CD14-positive monocyte (primary cell): Measurements from ENCODE around the gene FBXW7. TPM values are rescaled to one million over a fixed set of nuclear protein-coding genes. Genes with fewer than 3 reads are reported as not detected.
A peak's percentile ranks its signal among the peaks of the same experiment; 100 is the strongest.

Source experiments
- DNase-seq, 3 donors: peaks; one replicate each; pipeline ENCODE4 v3.0.0-alpha.2; 2011 to 2022
- H2AFZ ChIP-seq: 2 replicates; pipeline ENCODE4 v1.6.0; 2012; ENCODE audit warnings: mild to moderate bottlenecking, low read depth, low read length, inconsistent platforms; ENCODE audit not compliant: insufficient read depth, poor library complexity, severe bottlenecking
- H3K27ac ChIP-seq, 2 donors: 1 replicate in 1 of 2; 2 replicates in 1 of 2; pipeline ENCODE4 v1.5.1; 2012 to 2013; ENCODE audit warnings: low read length in 2 of 2, control low read depth in 1 of 2, inconsistent platforms in 1 of 2, low read depth in 1 of 2, mild to moderate bottlenecking in 1 of 2
- H3K27me3 ChIP-seq, 2 donors: one replicate each; pipeline versions ENCODE4 v1.6.0 to v1.6.1; 2011 to 2013; ENCODE audit warnings: low read length in 2 of 2; ENCODE audit not compliant: control insufficient read depth in 2 of 2, insufficient read depth in 2 of 2
- H3K36me3 ChIP-seq, 2 donors: replicated peaks in 1 of 2; 1 replicate in 1 of 2; 2 replicates in 1 of 2; pipeline versions ENCODE4 v1.5.1 to v1.6.1; 2012 to 2013; ENCODE audit warnings: low read length in 2 of 2, control low read depth in 1 of 2, inconsistent platforms in 1 of 2, mild to moderate bottlenecking in 1 of 2; ENCODE audit not compliant: insufficient read depth in 2 of 2, control insufficient read depth in 1 of 2
- H3K4me1 ChIP-seq, 2 donors: 1 replicate in 1 of 2; 2 replicates in 1 of 2; pipeline versions ENCODE4 v1.5.1 to v1.6.1; 2012 to 2013; ENCODE audit warnings: low read length in 2 of 2, control low read depth in 1 of 2, inconsistent platforms in 1 of 2, mild to moderate bottlenecking in 1 of 2, moderate library complexity in 1 of 2; ENCODE audit not compliant: insufficient read depth in 2 of 2, control insufficient read depth in 1 of 2
- H3K4me2 ChIP-seq: replicated peaks from 2 replicates; pipeline ENCODE3; 2012; ENCODE audit warnings: low read length, moderate library complexity, mild to moderate bottlenecking; ENCODE audit not compliant: poor library complexity, severe bottlenecking; ENCODE audit errors: extremely low read depth
- H3K4me3 ChIP-seq, 3 experiments: fragments of 200-600 bp in 1 of 3; sonication (generic) in 1 of 3; replicated peaks in 1 of 3; 1 replicate in 2 of 3; 2 replicates in 1 of 3; pipeline ENCODE4 v1.5.1; 2011 to 2013; ENCODE audit warnings: low read length in 3 of 3, mild to moderate bottlenecking in 3 of 3, control low read depth in 2 of 3, low read depth in 2 of 3, inconsistent platforms in 1 of 3, moderate library complexity in 1 of 3
- H3K79me2 ChIP-seq: 2 replicates; pipeline ENCODE4 v1.6.0; 2012; ENCODE audit warnings: mild to moderate bottlenecking, control low read depth, inconsistent platforms, low read length, moderate library complexity; ENCODE audit not compliant: insufficient read depth
- H3K9ac ChIP-seq: 2 replicates; pipeline ENCODE4 v1.6.0; 2017; ENCODE audit warnings: low read length, mild to moderate bottlenecking; ENCODE audit not compliant: insufficient read depth, poor library complexity, severe bottlenecking
- H3K9me3 ChIP-seq, 2 donors: replicated peaks in 1 of 2; 1 replicate in 1 of 2; 2 replicates in 1 of 2; pipeline versions ENCODE4 v1.5.1 to v1.6.1; 2012 to 2013; ENCODE audit warnings: low read length in 2 of 2, control low read depth in 1 of 2; ENCODE audit not compliant: control insufficient read depth in 1 of 2, insufficient read depth in 1 of 2
- H4K20me1 ChIP-seq: 2 replicates; pipeline ENCODE4 v1.6.0; 2012; ENCODE audit warnings: mild to moderate bottlenecking, low read length, control low read depth, moderate library complexity; ENCODE audit not compliant: insufficient read depth
- H3K27ac Mint-ChIP-seq, 7 donors: one replicate each; pipeline ENCODE4 v1.8.0; 2020; ENCODE audit warnings: mild to moderate bottlenecking in 7 of 7, mixed read lengths in 7 of 7, moderate library complexity in 6 of 7, inconsistent platforms in 2 of 7
- H3K27me3 Mint-ChIP-seq, 3 donors: one replicate each; pipeline ENCODE4 v1.8.0; 2021 to 2022; ENCODE audit warnings: low read depth in 3 of 3, mild to moderate bottlenecking in 3 of 3, mixed read lengths in 3 of 3, moderate library complexity in 3 of 3, inconsistent platforms in 1 of 3
- H3K36me3 Mint-ChIP-seq, 2 donors: one replicate each; pipeline ENCODE4 v1.8.0; 2020; ENCODE audit warnings: mixed read lengths in 2 of 2, inconsistent platforms in 1 of 2, mild to moderate bottlenecking in 1 of 2
- H3K4me1 Mint-ChIP-seq: one replicate; pipeline ENCODE4 v1.8.0; 2020; ENCODE audit warnings: mild to moderate bottlenecking, mixed read lengths
- H3K4me3 Mint-ChIP-seq, 2 donors: one replicate each; pipeline ENCODE4 v1.8.0; 2020; ENCODE audit warnings: mild to moderate bottlenecking in 2 of 2, mixed read lengths in 2 of 2, moderate library complexity in 1 of 2
- H3K9me3 Mint-ChIP-seq, 7 donors: one replicate each; pipeline ENCODE4 v1.8.0; 2020 to 2022; ENCODE audit warnings: mixed read lengths in 7 of 7, mild to moderate bottlenecking in 6 of 7, moderate library complexity in 6 of 7, inconsistent platforms in 2 of 7
- CTCF ChIP-seq: fragments of 200-600 bp; IDR thresholded peaks from one replicate; pipeline ENCODE4 v1.8.0; 2022; ENCODE audit warnings: antibody characterized with exemption, mild to moderate bottlenecking
- WGBS: methylation state at CpG from one replicate; pipeline ENCODE4 v1.1.5; 2013; ENCODE audit warnings: missing lambda C conversion rate; ENCODE audit not compliant: insufficient coverage; 5-methylcytosine and 5-hydroxymethylcytosine counted together
- intact Hi-C, 2 donors: fragments of 100-400 bp; cut with micrococcal nuclease; formaldehyde crosslinking; loops; one replicate each; pipeline versions ENCODE4 v1.15.0 to v1.15.1; 2023
- polyA plus RNA-seq, 3 donors: library from polyadenylated mRNA; depleted of rRNA in 1 of 3; unstranded in 2 of 3; stranded (reverse) in 1 of 3; fragments of 300-500 nt in 2 of 3; fragments of >200 nt in 1 of 3; fragmentation: Illumina TruSeq in 2 of 3; gene quantifications; 1 replicate in 2 of 3; 2 replicates in 1 of 3; pipeline ENCODE4 v1.2.3, GENCODE V29; 2012 to 2021

The FBXW7 gene
- polyA plus RNA-seq, 3 donors = 25.1 to 44.9 (median 35.6) TPM

DNA sequence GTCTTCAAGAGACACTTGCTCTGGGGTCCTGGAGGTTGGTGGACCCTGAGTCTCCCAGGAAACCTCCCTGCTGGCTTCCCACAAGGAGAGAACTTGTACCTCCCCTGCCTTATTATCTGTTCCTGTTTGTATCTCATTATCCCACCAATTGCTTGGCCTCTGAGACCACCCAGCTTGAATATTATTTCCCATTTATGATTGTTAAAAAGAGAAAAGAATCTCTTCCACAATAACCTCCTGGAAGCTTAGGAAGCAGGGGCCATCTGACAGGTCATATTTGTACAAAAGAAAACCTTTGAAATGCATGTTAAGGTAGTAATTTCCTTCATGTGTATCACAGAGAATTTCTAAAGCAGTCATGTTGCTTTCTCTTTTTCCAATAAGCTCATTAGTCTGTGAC, 239.5 kb downstream of the FBXW7 start:
- H4K20me1 ChIP-seq = no peaks in the 10 kb centered on the region
- no peak overlapping the region for H3K4me3 ChIP-seq
- Mint-ChIP-seq H3K36me3 (no peaks in the 10 kb centered on the region), H3K4me1 (peaks cover 2% of the 10 kb centered on the region), H3K4me3 (no peak overlapping the region), H3K27me3 (peaks cover 0 to 3% (median 0%) of the 10 kb centered on the region in 3 donors), H3K27ac (no peak overlapping the region), H3K9me3 (no peaks in the 10 kb centered on the region)
- DNase-seq = no peak
- H3K4me1 ChIP-seq = no peaks in the 10 kb centered on the region
- no peaks in the 10 kb centered on the region for H3K79me2 ChIP-seq
- no peak overlapping the region for H2AFZ ChIP-seq
- H3K4me2 ChIP-seq = no peak overlapping the region
- H3K36me3 ChIP-seq = no peaks in the 10 kb centered on the region
- H3K9me3 ChIP-seq = no peaks in the 10 kb centered on the region
- TF ChIP-seq CTCF = no peak
- intact Hi-C loops = no loop called here
- no peaks in the 10 kb centered on the region for H3K27me3 ChIP-seq
- H3K27ac ChIP-seq = no peak overlapping the region
- no peak overlapping the region for H3K9ac ChIP-seq

DNA sequence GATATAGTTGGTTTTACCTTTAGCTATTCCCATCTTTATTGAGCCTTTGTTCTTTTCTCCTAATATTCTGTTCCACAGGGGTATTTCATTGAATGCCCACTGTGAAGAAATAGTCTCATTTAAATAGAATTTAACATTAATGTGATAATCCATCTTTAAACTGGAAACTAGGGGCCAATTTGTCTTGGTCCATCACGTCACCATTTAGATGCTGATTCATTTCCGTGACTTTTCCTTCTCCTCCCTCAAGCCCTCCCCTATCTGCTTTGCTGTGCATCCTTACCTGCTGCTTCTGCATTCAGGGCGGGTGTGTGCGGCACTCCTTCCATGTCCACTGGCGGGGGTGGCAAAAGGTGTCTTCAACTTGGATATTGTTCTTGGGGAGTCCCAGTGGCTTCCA, 241.1 kb downstream of the FBXW7 start:
- no peak overlapping the region for H2AFZ ChIP-seq
- Mint-ChIP-seq H3K9me3 (no peaks in the 10 kb centered on the region), H3K4me1 (no peaks in the 10 kb centered on the region), H3K27me3 (peaks cover 0 to 3% (median 0%) of the 10 kb centered on the region in 3 donors), H3K36me3 (no peaks in the 10 kb centered on the region), H3K27ac (peak overlapping the region in 1 of 7 donors; percentile 42), H3K4me3 (no peak overlapping the region)
- 85% methylated on average over 4 of the region's 5 CpGs for WGBS
- no peak for DNase-seq
- H3K4me3 ChIP-seq = no peak overlapping the region
- no peaks in the 10 kb centered on the region for H4K20me1 ChIP-seq
- no peaks in the 10 kb centered on the region for H3K27me3 ChIP-seq
- intact Hi-C loops = no loop called here
- TF ChIP-seq CTCF = no peak
- H3K36me3 ChIP-seq = no peaks in the 10 kb centered on the region
- no peak overlapping the region for H3K27ac ChIP-seq
- H3K9ac ChIP-seq = no peak overlapping the region
- no peaks in the 10 kb centered on the region for H3K9me3 ChIP-seq
- H3K79me2 ChIP-seq = no peaks in the 10 kb centered on the region
- no peaks in the 10 kb centered on the region for H3K4me1 ChIP-seq
- H3K4me2 ChIP-seq = no peak overlapping the region
